Glutamatergic neuron (in vitro differentiated cells): ENCODE data around the gene NOC3L. TPM values are rescaled to one million over a fixed set of nuclear protein-coding genes. Genes with fewer than 3 reads are reported as not detected.

Source experiments
- DNase-seq: peaks from one replicate; pipeline ENCODE4 v3.0.0; 2022
- H3K27ac Mint-ChIP-seq: one replicate; pipeline ENCODE4 v1.8.0; 2020; ENCODE audit warnings: mild to moderate bottlenecking, mixed read lengths, inconsistent platforms; ENCODE audit not compliant: unreplicated experiment
- H3K27me3 Mint-ChIP-seq: one replicate; pipeline ENCODE4 v1.8.0; 2020; ENCODE audit warnings: mild to moderate bottlenecking, moderate library complexity, mixed read lengths, inconsistent platforms; ENCODE audit not compliant: unreplicated experiment
- H3K36me3 Mint-ChIP-seq: one replicate; pipeline ENCODE4 v1.8.0; 2020; ENCODE audit warnings: mild to moderate bottlenecking, mixed read lengths, inconsistent platforms; ENCODE audit not compliant: unreplicated experiment
- H3K4me1 Mint-ChIP-seq: one replicate; pipeline ENCODE4 v1.8.0; 2020; ENCODE audit warnings: mild to moderate bottlenecking, low read depth, mixed read lengths, inconsistent platforms; ENCODE audit not compliant: unreplicated experiment
- H3K4me3 Mint-ChIP-seq: one replicate; pipeline ENCODE4 v1.8.0; 2020; ENCODE audit warnings: mild to moderate bottlenecking, mixed read lengths, inconsistent platforms; ENCODE audit not compliant: unreplicated experiment
- H3K9me3 Mint-ChIP-seq: one replicate; pipeline ENCODE4 v1.8.0; 2020; ENCODE audit warnings: mild to moderate bottlenecking, moderate library complexity, mixed read lengths, inconsistent platforms; ENCODE audit not compliant: unreplicated experiment
- total RNA-seq: library from RNA; stranded (reverse); fragmentation: NEBNext Ultra II Directional; extraction: Animal tissue kit (Norgen Biotek cat#: 25700); gene quantifications from one replicate; pipeline ENCODE4 v1.2.1, GENCODE V29; 2021; ENCODE audit not compliant: unreplicated experiment
- TF ChIP-seq, protein P1 (sequence below): fragments of 200-600 bp; sonication (generic); IDR thresholded peaks from one replicate; pipeline ENCODE4 v1.5.0; 2021; ENCODE audit not compliant: partially characterized antibody, unreplicated experiment

Gene NOC3L
- total RNA-seq, 1 donor from 2014 or later, result 11.6 TPM

DNA sequence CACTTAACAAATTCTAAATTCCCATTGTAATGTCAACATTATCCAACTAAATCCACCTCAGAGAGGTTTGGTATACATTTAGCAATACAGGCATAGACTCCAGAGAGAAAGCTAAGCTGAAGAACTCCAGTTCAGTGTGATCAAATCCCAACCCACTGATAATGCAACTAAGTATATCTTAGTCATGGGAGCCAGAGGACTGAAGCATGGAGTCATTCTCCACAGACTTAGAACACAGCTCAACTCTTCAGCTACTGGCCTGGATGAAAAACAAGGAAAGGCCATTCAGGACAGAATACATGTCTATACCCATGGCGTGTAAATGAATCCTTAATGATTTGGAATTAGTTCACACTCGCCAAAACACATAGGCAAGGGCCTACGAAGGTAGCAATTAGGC, 27.9 kb downstream of the NOC3L start:
- TF ChIP-seq, protein P1, sequence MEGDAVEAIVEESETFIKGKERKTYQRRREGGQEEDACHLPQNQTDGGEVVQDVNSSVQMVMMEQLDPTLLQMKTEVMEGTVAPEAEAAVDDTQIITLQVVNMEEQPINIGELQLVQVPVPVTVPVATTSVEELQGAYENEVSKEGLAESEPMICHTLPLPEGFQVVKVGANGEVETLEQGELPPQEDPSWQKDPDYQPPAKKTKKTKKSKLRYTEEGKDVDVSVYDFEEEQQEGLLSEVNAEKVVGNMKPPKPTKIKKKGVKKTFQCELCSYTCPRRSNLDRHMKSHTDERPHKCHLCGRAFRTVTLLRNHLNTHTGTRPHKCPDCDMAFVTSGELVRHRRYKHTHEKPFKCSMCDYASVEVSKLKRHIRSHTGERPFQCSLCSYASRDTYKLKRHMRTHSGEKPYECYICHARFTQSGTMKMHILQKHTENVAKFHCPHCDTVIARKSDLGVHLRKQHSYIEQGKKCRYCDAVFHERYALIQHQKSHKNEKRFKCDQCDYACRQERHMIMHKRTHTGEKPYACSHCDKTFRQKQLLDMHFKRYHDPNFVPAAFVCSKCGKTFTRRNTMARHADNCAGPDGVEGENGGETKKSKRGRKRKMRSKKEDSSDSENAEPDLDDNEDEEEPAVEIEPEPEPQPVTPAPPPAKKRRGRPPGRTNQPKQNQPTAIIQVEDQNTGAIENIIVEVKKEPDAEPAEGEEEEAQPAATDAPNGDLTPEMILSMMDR, result no peak
- Mint-ChIP-seq H3K4me1 (no peaks in the 10 kb centered on the region), H3K4me3 (no peak overlapping the region), H3K27me3 (no peaks in the 10 kb centered on the region), H3K36me3 (no peaks in the 10 kb centered on the region), H3K27ac (no peak overlapping the region), H3K9me3 (no peaks in the 10 kb centered on the region)
- no peak for DNase-seq

DNA sequence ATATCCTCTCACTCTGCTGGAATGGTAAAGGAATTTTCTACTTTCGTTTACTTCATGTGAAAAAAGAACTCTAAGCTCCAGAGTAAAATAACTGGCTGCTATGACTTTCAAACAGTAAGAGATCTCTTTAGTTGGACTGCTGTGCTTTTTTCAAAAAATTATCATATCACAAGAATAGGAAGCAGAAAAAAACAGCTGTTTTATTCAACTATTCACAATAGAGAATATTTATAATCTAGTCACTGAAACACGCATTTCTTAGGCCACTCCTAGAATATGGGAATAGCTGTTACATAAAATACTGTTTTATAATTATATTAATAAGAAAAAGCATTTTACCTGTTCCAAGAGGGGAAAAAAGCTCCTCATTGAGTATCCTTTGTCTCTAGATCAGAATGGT, 29.7 kb downstream of the NOC3L start:
- TF ChIP-seq, protein P1, result no peak
- no peak for DNase-seq
- Mint-ChIP-seq H3K36me3 (no peaks in the 10 kb centered on the region), H3K4me3 (no peak overlapping the region), H3K9me3 (no peaks in the 10 kb centered on the region), H3K4me1 (no peaks in the 10 kb centered on the region), H3K27ac (no peak overlapping the region), H3K27me3 (no peaks in the 10 kb centered on the region)

DNA sequence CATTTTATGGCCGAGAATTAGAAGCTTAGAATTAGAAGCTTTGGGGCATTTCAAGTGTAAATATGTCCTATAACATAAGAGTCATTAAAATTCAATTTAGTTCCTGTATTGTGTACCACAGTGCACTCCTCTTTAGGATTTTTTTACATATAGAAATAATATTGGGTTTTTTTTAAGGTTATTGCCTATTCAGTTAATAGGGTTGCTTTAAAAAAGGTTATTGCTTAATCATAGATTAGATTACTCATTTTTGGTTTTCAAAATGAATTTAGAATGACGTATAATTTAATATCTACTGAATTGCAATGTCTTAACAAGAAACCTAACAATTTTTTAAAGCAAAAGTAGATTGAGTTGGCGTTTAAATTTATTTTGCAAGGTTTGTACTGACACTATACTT, 34.1 kb downstream of the NOC3L start:
- TF ChIP-seq, protein P1, result no peak
- Mint-ChIP-seq H3K27me3 (no peaks in the 10 kb centered on the region), H3K27ac (no peak overlapping the region), H3K9me3 (no peaks in the 10 kb centered on the region), H3K4me1 (no peaks in the 10 kb centered on the region), H3K36me3 (no peaks in the 10 kb centered on the region), H3K4me3 (no peak overlapping the region)
- DNase-seq, result no peak

DNA sequence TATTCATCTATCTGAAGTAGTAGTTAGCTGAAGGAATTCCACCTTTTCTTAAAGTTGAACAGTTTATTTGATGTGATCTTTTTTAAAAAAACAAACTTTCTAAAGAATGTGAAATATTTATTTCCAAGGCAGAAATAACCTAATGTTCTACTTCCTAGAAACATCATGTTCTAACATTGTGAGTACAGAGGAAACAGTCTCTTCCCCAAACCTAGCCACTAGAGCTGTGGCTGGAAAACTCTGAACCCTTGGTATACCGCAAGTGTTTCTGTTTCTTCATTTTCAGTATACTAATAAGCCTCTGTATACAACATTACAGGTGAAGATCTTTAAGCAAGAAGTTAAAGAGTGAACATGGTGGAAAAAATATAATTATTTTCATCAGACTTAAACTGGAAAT, 35.1 kb downstream of the NOC3L start:
- no peaks in the 10 kb centered on the region for H3K9me3 Mint-ChIP-seq
- no peak overlapping the region for H3K4me3 Mint-ChIP-seq
- H3K27ac Mint-ChIP-seq, result no peak overlapping the region
- H3K4me1 Mint-ChIP-seq, result no peaks in the 10 kb centered on the region
- no peaks in the 10 kb centered on the region for H3K36me3 Mint-ChIP-seq
- TF ChIP-seq, protein P1, result no peak
- no peak for DNase-seq
- H3K27me3 Mint-ChIP-seq, result no peaks in the 10 kb centered on the region

DNA sequence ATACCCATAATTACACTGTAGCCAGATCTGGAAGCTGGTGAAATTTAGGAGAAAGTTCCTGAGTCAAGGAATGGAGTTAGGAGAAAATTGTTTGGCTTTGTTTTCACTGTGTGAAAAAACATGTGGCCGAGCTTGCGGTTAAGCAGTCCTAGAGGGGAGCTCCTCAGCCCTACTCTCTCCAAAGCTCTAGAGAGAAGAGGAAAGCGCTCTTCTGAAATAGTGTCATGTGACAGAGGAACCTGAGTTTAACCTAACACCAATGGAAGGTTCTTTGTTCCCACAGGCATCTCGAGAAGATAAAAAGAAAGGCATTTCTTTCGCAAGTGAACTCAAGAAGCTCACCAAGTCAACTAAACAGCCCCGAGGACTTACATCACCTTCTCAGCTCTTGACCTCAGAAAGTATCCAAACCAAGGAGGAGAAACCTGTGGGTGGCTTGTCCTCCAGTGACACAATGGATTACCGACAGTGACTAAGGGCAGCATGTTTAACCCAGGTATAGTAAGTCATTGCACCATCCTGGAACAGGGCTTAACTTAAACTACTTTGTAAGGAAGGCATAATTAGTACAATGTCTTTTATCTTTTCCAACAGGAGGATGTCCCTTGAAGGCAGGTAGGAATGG, 38.0 kb downstream of the NOC3L start:
- DNase-seq, result no peak
- H3K36me3 Mint-ChIP-seq, result no peaks in the 10 kb centered on the region
- no peaks in the 10 kb centered on the region for H3K4me1 Mint-ChIP-seq
- H3K27ac Mint-ChIP-seq, result no peak overlapping the region
- no peaks in the 10 kb centered on the region for H3K27me3 Mint-ChIP-seq
- TF ChIP-seq, protein P1, result no peak
- H3K4me3 Mint-ChIP-seq, result no peak overlapping the region
- H3K9me3 Mint-ChIP-seq, result no peaks in the 10 kb centered on the region
